ENCODE data around the gene OR10W1.

Gene OR10W1, protein sequence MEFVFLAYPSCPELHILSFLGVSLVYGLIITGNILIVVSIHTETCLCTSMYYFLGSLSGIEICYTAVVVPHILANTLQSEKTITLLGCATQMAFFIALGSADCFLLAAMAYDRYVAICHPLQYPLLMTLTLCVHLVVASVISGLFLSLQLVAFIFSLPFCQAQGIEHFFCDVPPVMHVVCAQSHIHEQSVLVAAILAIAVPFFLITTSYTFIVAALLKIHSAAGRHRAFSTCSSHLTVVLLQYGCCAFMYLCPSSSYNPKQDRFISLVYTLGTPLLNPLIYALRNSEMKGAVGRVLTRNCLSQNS

DNA sequence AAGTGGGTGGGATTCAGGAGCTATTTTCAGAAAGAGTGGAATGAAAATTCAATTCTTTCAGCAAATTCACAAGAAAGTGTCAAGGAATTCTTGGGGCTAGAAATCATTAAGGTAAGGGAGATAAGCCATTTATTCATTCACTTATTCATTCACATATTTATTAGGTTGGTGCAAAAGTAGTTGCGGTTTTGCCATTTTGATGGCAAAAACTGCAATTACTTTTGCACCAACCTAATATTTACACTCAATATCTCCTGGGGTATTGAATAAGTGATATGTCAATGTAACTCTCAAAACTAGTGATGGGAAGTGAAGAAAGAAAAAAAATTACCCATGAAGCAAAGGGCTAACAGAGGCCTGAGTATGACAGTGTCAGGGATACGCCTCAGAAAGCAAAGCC, at the start of gene OR10W1:
Gene OR10W1, minus strand, starts transcription at position 119 of the 400 bp plus-strand sequence. CDS start 402 bp downstream, outside the sequence.
- no peak for DNase-seq (ENCODE audit: low read depth)

DNA sequence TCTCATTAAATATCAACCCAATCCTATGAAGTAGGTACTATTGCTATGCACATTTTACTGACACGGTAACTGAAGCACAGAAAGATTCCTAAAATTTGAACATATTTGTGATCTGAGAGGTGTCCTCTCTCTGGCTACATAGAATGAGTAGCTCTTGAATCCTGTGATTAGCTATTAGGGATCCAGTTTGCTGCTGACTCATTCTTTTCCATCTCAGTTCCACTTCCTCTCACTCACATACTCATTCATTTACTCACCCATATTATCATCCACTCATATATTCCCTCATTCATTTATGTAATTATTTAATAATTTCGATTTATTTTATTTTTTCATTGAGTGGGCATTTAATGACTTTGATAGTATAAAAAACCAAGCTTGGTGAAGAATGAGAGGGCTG, 48.1 kb upstream of the OR10W1 start:
- peak; percentile 59 for DNase-seq (ENCODE audit: low read depth)

DNA sequence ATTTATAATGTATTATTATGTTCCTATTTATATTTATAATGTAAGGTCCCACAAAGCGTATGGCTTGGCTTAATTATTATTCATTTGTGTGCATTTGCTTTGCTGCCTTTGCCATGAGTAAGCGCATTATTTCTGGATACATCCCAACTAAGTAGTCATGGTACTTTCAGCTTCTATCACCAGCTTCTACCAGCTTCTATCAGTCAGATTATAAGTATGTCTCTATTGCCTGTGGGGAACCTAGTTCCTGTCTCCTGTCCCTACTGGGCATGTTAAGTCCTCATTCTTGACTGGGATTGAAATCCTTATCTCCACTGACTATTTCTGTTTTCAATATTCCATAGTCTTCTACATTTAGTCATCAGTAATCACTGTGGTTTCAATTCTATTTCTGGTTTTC, 33.5 kb upstream of the OR10W1 start:
- peak; percentile 64 for DNase-seq (ENCODE audit: low read depth)

DNA sequence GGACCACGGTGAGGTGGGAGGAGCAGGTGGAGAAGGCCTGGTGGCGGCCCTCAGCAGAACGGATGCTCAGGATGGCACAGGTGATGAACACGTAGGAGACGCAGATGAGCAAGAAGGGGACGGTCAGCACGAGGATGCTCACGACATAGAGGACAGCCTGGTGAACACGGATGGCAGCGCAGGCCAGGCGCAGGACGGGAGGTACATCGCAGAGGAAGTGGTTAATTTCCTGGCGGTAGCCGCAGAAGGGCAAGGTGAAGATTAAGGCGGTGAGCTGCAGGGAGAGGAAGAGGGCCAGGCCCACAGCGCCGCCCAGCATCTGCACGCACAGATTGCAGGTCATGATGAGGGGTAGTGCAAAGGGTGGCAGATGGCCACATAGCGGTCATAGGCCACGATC, 24.0 kb upstream of the OR10W1 start:
- no peak for DNase-seq (ENCODE audit: low read depth)

DNA sequence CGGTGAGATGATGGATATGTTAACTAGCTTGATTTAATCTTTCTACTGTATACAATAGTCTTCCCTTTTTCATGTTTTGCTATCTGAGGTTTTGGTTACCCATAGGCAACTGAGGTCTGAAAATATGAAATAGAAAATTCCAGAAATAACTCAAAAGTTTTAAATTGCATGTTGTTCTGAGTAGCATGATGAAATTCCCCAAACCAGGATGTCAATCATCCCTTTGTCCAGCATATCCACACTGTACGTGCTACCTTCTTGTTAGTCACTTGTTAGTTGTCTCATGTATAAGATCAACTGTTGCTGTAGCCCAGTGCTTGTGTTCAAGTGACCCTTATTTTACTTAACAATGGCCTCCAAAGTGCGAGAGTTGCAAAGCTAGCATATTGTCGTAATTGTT, 21.2 kb upstream of the OR10W1 start:
- no peak for DNase-seq (ENCODE audit: low read depth)

DNA sequence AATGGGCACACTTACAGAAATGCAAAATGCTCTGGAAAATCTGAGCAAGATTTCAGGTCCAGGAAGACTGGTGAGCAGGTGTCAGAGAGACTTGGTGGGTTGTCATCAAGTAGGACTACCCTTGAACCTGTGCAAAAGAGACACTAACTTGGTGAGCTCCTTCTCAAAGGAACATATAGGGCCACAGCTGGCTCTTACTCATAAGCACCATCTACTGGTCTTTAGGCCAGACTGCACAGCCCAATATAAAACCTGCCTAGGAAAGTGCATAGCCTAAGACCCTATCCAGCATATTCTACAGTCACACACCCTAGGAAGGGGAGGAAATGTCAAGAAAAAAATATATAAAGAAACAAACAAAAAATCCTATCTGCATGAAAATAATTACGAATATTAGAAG, 18.2 kb upstream of the OR10W1 start:
- peak; percentile 28 for DNase-seq (ENCODE audit: low read depth)

DNA sequence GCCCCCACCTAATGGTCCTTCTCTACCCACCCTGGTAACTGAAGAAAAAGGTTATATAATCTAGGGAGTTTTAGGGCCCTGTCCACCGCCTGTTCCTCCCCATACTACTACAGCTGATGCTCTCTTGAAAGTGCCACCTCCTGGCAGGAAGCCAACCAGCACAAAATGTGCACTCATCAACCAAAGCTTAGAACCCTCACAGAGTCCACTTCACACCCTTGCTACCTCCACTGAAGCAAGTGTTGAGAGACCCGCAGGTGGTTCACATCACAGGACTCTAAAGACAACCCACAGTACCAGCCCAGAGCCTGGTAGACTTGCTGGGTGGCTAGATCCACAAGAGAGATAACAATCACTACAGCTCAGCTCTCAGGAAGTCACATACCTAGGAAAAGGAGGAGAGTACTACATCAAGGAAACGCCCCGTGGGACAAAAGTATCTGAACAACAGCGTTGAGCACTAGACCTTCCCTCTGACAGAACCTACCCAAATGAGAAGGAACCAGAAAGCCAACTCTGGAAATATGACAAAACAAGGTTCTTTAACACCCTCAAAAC, 17.5 kb upstream of the OR10W1 start:
- DNase-seq (ENCODE audit: low read depth) = no peak

DNA sequence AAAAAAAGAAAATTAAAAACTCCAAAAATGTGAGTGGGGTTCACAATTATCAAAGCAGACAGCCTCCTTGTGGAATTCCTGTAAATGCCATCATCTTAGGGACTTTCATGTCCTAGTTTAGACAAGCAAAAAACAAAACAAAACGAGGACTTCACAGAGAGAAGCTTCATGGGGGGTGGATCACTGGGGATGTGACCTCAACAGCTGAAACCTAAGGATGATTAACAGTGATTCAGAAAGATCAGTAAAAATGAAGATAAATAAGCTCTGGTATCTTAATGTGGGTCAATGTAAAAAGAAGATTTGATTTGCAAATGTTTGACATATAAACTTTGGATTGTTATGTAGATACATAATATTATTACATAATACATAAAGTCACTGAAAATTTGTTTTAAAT, 8.1 kb upstream of the OR10W1 start:
- no peak for DNase-seq (ENCODE audit: low read depth)

DNA sequence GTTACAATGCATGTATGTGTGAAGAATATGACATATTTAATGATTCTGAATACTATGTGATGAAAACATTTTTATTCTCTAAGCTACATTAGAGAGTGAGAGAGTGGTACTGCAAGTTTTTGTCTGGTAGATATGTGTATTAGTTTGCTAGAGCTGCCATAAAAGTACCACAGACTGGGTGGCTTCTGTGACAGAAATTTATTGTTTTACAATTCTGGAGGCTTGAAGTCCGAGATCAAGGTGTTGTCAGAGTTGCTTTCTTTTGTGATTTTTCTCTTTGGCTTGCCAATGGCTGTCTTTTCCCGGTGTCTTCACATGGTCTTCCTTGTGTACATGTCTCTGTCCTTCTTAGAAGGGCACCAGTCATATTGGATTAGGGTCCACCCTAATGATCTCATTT, 6.9 kb upstream of the OR10W1 start:
- DNase-seq (ENCODE audit: low read depth) = no peak

DNA sequence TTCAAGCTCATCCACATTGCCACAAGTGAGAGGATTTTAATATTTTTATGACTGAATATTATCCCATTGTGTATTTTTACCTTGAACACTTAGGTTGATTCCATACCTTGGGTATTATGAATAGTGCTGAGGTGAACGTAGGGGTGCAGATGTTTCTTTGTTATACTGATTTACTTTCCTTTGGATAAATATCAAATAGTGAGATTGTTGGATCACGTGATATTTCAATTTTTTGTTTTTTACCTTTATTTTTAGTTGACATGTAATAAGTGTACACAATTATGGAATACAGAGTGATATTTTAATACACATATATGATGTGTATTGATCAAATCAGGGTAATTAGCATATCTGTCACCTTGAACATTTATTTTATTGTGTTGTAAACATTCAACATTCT, 8.1 kb downstream of the OR10W1 start:
- DNase-seq (ENCODE audit: low read depth) = no peak

DNA sequence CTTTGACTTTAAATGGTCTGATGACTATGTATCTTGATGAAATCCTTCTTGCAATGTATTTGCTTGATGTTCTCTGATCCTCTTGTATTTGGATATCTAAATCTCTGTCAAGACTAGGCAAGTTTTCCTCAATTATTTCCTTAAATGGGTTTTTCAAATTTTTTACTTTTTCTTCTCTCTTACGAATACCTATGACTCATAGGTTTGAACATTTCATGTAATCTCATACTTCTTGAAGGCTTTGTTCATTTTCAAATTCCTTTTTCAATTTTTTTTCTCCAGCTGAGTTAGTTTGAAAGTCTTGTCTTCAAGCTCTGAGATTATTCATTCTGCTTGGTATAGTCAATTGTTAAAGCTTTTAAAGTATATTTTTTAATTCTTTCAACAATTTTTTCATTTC, 13.1 kb downstream of the OR10W1 start:
- DNase-seq (ENCODE audit: low read depth) = no peak

DNA sequence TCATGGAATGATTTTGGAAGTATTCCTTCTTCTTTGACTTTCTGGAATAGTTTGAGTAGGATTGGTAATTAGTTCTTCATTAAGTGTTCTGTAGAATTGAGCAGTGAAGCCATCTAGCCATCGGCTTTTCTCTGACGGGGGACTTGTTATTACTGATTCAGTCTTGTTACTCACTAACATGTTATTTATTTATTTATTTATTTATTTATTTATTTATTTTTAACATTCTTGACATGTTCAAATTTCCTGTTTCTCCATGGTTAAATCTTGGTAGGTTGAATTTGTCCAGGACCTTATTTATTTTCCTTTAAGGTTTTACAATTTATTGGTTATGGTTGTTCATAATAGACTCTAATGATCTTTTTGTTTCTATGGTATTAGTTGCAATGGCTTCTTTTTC, 24.1 kb downstream of the OR10W1 start:
- no peak for DNase-seq (ENCODE audit: low read depth)

DNA sequence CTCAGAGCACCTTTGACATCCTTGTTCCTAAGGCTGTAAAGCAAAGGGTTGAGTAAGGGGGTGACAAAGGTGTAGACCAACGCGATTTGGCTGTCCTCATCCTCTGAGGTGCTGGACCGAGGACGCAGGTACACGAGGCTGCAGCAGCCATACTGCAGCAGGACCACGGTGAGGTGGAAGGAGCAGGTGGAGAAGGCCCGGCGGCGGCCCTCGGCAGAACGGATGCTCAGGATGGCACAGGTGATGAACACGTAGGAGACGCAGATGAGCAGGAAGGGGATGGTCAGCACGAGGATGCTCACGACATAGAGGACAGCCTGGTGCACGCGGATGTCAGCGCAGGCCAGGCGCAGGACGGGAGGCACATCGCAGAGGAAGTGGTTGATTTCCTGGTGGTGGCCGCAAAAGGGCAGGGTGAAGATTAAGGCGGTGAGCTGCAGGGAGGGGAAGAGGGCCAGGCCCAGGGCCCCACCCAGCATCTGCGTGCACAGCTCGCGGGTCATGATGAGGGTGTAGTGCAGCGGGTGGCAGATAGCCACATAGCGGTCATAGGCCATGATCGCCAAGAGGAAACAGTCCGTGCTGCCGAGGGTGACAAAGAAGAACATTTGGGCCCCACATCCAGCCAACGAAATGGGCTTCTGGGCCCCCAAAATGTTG, 40.0 kb downstream of the OR10W1 start:
- no peak for DNase-seq (ENCODE audit: low read depth)

DNA sequence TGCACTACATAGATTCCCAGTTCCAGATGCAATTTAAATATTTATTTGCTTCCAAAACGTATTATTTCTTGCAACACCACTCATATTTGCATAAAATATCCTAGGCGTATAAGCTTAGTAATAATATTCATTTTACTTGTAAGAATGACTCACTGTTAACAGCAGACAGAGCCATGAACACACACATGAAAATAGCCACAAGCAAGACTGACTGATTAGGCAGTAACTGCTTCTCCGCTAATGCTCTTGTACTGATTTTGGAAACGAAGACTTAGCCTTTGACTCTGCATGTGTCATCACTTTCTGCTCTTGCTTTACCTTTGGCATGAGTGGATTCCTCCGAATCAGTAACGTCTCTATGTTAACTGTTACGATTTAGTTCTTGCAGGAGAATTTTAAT, 45.3 kb downstream of the OR10W1 start:
- DNase-seq (ENCODE audit: low read depth) = no peak
